HG02798 (cell line): ENCODE data around the gene CST9.
"Not testable (repeated sequence)": the region's sequence is repeated elsewhere in the genome, so short reads cannot be mapped to it uniquely, and the experiment has no call there.

Source experiments
- ATAC-seq: cut with Tn5 transposase; IDR thresholded peaks from one replicate; pipeline ENCODE4 v1.9.1; 2021; ENCODE audit warnings: mild to moderate bottlenecking; ENCODE audit not compliant: unreplicated experiment, poor library complexity

Gene CST9

GRCh38 chr20:23596579-23597250 lies 9.0 kb downstream of the CST9 start:
- no peak for ATAC-seq

GRCh38 chr20:23595941-23596340 lies 9.8 kb downstream of the CST9 start:
- ATAC-seq: no peak

- no peak for ATAC-seq
Measured at GRCh38 chr20:23588434-23589403, 17.0 kb downstream of the CST9 start.

DNA sequence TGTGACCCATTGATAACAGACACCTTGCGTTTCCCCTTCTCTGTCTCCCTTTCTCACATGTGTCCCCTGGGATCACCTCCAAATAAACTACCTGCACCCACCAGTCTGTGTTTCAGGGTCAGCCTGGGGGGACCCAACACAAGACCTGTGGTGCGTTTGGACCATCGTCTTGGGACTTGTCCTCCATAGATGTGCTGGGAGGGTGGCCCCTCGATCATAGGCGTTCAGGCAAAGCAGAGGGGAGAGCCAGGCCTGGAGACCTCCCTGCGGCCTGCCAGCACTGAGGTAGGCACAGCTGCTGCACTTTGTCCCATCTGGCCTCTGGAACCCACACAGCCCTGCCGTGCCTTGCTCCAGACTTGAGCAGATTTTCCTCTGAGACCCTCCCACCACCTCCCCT lies 18.1 kb downstream of the CST9 start:
- no peak for ATAC-seq

- ATAC-seq: no peak
Measured at GRCh38 chr20:23586735-23587525, 18.8 kb downstream of the CST9 start.

GRCh38 chr20:23585808-23586734 lies 19.6 kb downstream of the CST9 start:
- no peak for ATAC-seq

DNA sequence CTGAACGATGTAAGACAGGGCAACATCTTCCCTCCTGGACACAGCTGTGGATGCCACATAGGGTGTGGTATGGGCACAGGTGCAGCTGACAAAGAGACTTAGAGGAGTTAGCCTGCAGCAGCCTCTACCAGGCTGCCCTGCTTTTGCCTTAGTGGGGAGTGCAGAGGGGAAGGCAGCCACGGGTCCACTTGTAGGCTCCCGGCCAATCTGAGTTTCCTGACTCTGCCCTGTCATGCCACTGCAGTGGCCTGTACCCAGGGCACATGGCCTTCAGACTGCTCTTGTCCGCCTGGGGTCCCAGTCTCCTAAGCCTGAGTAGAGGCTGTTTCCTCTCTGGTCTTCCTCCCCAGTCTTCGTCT lies 20.3 kb downstream of the CST9 start:
- ATAC-seq: no peak

- ATAC-seq: no peak
Measured at GRCh38 chr20:23584434-23585199, 21.1 kb downstream of the CST9 start.

- ATAC-seq: no peak
Measured at GRCh38 chr20:23583526-23583925, 22.2 kb downstream of the CST9 start.

DNA sequence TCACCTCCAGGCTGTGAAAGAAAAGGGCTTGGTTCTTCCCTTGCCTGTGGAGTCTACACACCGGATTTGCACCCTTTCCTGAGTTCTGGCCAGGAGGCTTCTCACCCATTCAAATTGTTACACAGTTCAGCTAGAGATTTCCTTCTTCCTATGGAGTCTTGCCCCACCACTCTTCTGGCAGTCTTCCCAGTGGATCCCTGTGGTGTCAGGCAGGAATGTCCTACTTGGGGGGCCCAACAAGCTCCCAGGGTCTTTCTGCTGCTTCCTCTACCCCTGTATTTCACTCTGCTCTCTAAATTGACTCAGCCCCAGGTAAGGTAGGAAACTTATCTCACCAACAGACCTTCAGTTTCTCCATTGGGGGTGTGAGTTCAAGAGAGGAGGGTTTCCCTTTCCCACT lies 23.4 kb downstream of the CST9 start:
- no peak for ATAC-seq

DNA sequence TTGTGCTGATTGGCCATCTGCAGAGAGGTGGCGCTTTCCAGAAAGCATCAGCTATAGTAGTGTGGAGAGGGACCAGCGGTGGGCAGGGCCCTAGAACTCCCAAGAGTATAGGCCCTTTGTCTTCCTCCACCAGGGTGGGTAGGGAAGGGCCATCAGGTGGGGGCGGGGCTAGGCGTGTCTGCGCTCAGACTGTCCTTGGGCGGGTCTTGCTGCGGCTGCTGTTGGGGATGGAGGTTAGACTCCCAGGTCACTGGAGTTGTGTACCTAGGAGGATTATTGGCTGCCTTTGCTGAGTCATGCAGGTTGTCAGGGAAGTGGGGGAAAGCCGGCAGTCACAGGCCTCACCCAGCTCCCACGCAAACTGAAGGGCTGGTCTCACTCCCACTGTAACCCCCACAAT lies 23.9 kb downstream of the CST9 start:
- ATAC-seq: not testable (repeated sequence)

DNA sequence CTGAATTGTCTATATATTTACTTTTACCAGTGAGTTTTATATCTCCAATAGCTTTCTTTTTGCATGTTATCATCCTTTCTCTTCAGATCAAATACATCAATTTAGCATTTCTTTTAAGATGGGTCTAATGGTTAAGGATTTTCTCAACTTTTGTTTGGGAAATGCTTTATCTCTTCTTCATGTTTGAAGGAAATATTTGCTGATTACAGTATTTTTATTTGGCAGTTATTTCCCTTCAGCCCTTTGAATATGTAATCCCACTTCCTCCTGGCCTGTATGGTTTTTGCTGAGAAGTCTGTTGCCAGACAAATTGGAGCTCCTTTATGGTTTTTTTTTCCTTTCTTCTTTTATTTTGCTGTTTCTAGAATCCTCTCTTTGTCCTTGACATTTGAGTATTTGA lies 30.7 kb downstream of the CST9 start:
- no peak for ATAC-seq

GRCh38 chr20:23570178-23570760 lies 35.4 kb downstream of the CST9 start:
- no peak for ATAC-seq

- no peak for ATAC-seq
Measured at GRCh38 chr20:23569570-23569969, 36.1 kb downstream of the CST9 start.

DNA sequence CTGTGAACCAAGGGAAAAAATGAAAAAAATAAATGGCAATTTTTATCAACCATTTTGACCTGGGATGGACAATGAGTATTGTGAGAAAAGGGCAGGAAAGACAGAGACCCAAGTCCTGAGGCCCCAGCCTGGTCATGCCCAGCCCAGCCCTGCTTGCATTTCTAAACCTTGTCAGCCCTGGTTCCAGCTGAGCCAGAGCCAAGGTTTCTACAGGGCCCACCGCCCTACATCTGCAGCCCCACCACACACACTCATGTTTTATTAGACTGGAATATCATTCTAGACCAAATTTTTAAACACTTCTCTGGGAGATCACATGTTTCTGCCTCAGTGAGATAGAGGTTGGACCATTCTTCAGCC lies 36.8 kb downstream of the CST9 start:
- ATAC-seq: no peak

- no peak for ATAC-seq
Measured at GRCh38 chr20:23568320-23568970, 37.3 kb downstream of the CST9 start, which contains the start of gene CST9L. Gene CST9L, minus strand, starts transcription at chr20:23568484. Its CDS starts 34 bp downstream, at chr20:23568450.

GRCh38 chr20:23566199-23566932 lies 39.4 kb downstream of the CST9 start:
- no peak for ATAC-seq
